Measurements from ENCODE around the gene DLX4.

The DLX4 gene

GRCh38 chr17:50014471-50015088 lies 45.6 kb downstream of the DLX4 start:
- Histone ChIP-seq H3K27ac (no peak overlapping the region), H3K4me3 (ENCODE audit: low read depth, low read length) (no peak overlapping the region), H3K36me3 (no peaks in the 10 kb centered on the region), H3K9me3 (ENCODE audit: severe bottlenecking) (peaks cover 7% of the 10 kb centered on the region), H3K27me3 (ENCODE audit: insufficient read depth, low read depth, severe bottlenecking) (no peaks in the 10 kb centered on the region)
- TF ChIP-seq CTCF (IDR thresholded peaks at IDR 0.05; ENCODE audit: low read depth, low read length), result no peak
- no peak for DNase-seq

GRCh38 chr17:50015146-50015545 lies 46.2 kb downstream of the DLX4 start:
- no peak for TF ChIP-seq CTCF (IDR thresholded peaks at IDR 0.05; ENCODE audit: low read depth, low read length)
- peaks cover 7% of the 10 kb centered on the region for H3K9me3 ChIP-seq (ENCODE audit: severe bottlenecking)
- no peaks in the 10 kb centered on the region for H3K27me3 ChIP-seq (ENCODE audit: insufficient read depth, low read depth, severe bottlenecking)
- H3K36me3 ChIP-seq, result no peaks in the 10 kb centered on the region
- H3K4me3 ChIP-seq (ENCODE audit: low read depth, low read length), result no peak overlapping the region
- DNase-seq, result no peak
- H3K27ac ChIP-seq, result no peak overlapping the region

GRCh38 chr17:50018909-50019308 lies 49.9 kb downstream of the DLX4 start:
- TF ChIP-seq CTCF (IDR thresholded peaks at IDR 0.05; ENCODE audit: low read depth, low read length), result no peak
- Histone ChIP-seq H3K4me3 (ENCODE audit: low read depth, low read length) (no peak overlapping the region), H3K36me3 (no peaks in the 10 kb centered on the region), H3K27me3 (ENCODE audit: insufficient read depth, low read depth, severe bottlenecking) (no peaks in the 10 kb centered on the region), H3K27ac (no peak overlapping the region), H3K9me3 (ENCODE audit: severe bottlenecking) (peaks cover 4% of the 10 kb centered on the region)
- DNase-seq, result no peak

GRCh38 chr17:50020841-50021599 lies 52.0 kb downstream of the DLX4 start:
- no peak for TF ChIP-seq CTCF (IDR thresholded peaks at IDR 0.05; ENCODE audit: low read depth, low read length)
- no peaks in the 10 kb centered on the region for H3K36me3 ChIP-seq
- H3K9me3 ChIP-seq (ENCODE audit: severe bottlenecking), result no peaks in the 10 kb centered on the region
- H3K27ac ChIP-seq, result no peak overlapping the region
- no peak for DNase-seq
- H3K27me3 ChIP-seq (ENCODE audit: insufficient read depth, low read depth, severe bottlenecking), result no peaks in the 10 kb centered on the region
- H3K4me3 ChIP-seq (ENCODE audit: low read depth, low read length), result no peak overlapping the region

- Histone ChIP-seq H3K4me3 (ENCODE audit: low read depth, low read length) (no peak overlapping the region), H3K36me3 (no peaks in the 10 kb centered on the region), H3K27ac (no peak overlapping the region), H3K9me3 (ENCODE audit: severe bottlenecking) (no peaks in the 10 kb centered on the region), H3K27me3 (ENCODE audit: insufficient read depth, low read depth, severe bottlenecking) (no peaks in the 10 kb centered on the region)
- DNase-seq, result no peak
- no peak for TF ChIP-seq CTCF (IDR thresholded peaks at IDR 0.05; ENCODE audit: low read depth, low read length)
Measured at GRCh38 chr17:50021681-50022370, 52.8 kb downstream of the DLX4 start.
